Measurements from ENCODE around the gene GALNT6.
"Not testable (repeated sequence)": the region's sequence is repeated elsewhere in the genome, so short reads cannot be mapped to it uniquely, and the experiment has no call there.

The GALNT6 gene

GRCh38 chr12:51358496-51358895 lies 32.7 kb downstream of the GALNT6 start:
- DNase-seq (ENCODE audit: low spot score) (no peak), FAIRE-seq (no peak)

DNA sequence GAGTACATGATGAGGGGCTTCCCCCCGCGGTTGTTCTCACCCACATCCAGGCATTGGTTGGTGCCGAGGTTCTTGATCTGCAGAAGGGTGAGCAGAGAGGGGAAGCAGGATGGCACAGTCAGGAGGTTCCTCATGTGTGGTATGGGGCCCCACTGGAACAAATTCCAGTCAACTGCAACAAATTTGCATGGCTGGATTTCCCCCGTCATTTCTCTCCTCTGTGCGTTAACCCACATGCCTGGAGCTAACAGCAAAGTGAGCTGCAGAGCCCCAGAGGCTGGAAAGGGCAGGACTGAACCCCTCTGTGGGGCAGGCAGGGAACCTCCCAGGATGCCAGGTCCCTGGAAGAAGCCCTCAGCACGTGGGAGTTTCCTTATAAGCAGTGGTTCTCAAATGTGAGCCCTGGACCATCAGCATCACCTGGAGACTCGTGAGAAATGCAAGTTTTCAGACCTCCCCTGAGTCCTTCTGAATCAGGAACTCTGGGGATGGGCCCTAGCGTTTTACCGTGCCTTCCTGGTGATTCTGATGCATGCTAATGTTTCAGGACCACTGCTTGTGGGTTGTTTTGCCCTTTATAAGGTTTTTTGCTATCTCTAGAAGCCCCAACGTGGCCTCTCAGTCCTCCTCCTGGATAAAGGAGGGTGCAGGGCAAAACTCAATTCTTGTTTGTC lies 33.7 kb downstream of the GALNT6 start:
- FAIRE-seq (no peak), DNase-seq (ENCODE audit: low spot score) (no peak)

- FAIRE-seq (no peak), DNase-seq (ENCODE audit: low spot score) (peak; percentile 22)
These were observed 39.2 kb downstream of the GALNT6 start for GRCh38 chr12:51351913-51352532.

- FAIRE-seq: no peak
These were observed 42.2 kb downstream of the GALNT6 start for GRCh38 chr12:51349026-51349425.

GRCh38 chr12:51348116-51348515 lies 43.1 kb downstream of the GALNT6 start:
- FAIRE-seq: no peak
- no peak for DNase-seq (ENCODE audit: low spot score)

More at GRCh38 chr12:51349026-51349425, 42.2 kb downstream of the GALNT6 start:
- DNase-seq (ENCODE audit: low spot score): no peak

GRCh38 chr12:51346581-51346980 lies 44.6 kb downstream of the GALNT6 start, which contains the start of gene CELA1:
Gene CELA1 (minus strand): TSS chr12:51346679. CDS start chr12:51346638, 41 bp downstream.
- FAIRE-seq (no peak), DNase-seq (ENCODE audit: low spot score) (no peak)

GRCh38 chr12:51345681-51346080 lies 45.5 kb downstream of the GALNT6 start:
- peak; percentile 21 for DNase-seq (ENCODE audit: low spot score)
- no peak for FAIRE-seq

DNA sequence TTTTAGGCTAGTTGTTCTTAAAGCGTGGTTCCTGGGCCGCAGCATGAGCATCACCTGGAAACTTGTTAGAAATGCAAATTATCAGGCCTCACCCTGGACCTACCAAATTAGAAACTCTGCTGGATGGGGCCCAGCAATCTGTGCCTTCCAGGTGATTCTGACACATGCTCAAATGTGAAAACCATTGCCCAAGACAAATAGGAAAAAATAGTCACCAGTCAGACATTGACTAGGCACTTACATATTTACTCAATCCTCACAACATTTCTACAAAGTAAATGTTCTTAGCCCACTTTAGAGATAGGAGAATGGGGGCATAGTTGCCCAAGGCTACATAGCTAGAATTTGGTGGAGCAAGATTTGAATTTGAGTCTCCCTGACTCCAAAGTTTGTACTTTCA lies 48.0 kb downstream of the GALNT6 start:
- FAIRE-seq: no peak
- DNase-seq (ENCODE audit: low spot score): no peak

GRCh38 chr12:51342416-51342815 lies 48.8 kb downstream of the GALNT6 start:
- DNase-seq (ENCODE audit: low spot score) (no peak), FAIRE-seq (no peak)

GRCh38 chr12:51341251-51342007 lies 49.8 kb downstream of the GALNT6 start:
- DNase-seq (ENCODE audit: low spot score): peak; percentile 29
- no peak for FAIRE-seq

GRCh38 chr12:51339750-51340149 lies 51.5 kb downstream of the GALNT6 start:
- DNase-seq (ENCODE audit: low spot score) (no peak), FAIRE-seq (no peak)

DNA sequence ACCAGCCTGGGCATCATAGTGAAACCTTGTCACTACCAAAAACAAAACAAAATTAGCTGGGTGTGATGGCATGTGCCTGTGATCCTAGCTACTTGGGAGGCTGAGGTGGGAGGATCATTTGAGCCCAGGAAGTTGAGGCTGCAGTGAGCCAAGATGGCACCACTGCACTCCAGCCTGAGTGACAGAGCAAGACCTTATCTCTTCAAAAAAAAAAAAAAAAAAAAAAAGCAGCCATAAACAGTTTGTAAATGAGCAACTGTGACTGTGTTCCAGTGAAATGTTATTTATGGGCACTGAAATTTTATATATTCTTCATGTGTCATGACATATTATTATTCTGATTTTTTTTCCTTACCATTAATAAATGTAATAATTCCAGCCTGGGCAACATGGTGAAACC lies 53.9 kb downstream of the GALNT6 start:
- DNase-seq (ENCODE audit: low spot score); FAIRE-seq: not testable (repeated sequence)

- no peak for DNase-seq (ENCODE audit: low spot score)
These were observed 55.3 kb downstream of the GALNT6 start for GRCh38 chr12:51335931-51336330.

GRCh38 chr12:51334764-51335163 lies 56.4 kb downstream of the GALNT6 start:
- no peak for FAIRE-seq
- no peak for DNase-seq (ENCODE audit: low spot score)

More at GRCh38 chr12:51335931-51336330, 55.3 kb downstream of the GALNT6 start:
- no peak for FAIRE-seq

GRCh38 chr12:51333536-51333935 lies 57.7 kb downstream of the GALNT6 start:
- FAIRE-seq (no peak), DNase-seq (ENCODE audit: low spot score) (no peak)

- DNase-seq (ENCODE audit: low spot score) (no peak), FAIRE-seq (no peak)
These were observed 61.0 kb downstream of the GALNT6 start for GRCh38 chr12:51330186-51330585.

- FAIRE-seq (no peak), DNase-seq (ENCODE audit: low spot score) (no peak)
These were observed 61.5 kb downstream of the GALNT6 start for GRCh38 chr12:51329742-51330141.

- FAIRE-seq (no peak), DNase-seq (ENCODE audit: low spot score) (no peak)
These were observed 62.6 kb downstream of the GALNT6 start for GRCh38 chr12:51328587-51328986.

- peak; percentile 12 for DNase-seq (ENCODE audit: low spot score)
- no peak for FAIRE-seq
These were observed 64.3 kb downstream of the GALNT6 start for GRCh38 chr12:51326698-51327439.

GRCh38 chr12:51324953-51325352 lies 66.3 kb downstream of the GALNT6 start:
- FAIRE-seq (no peak), DNase-seq (ENCODE audit: low spot score) (no peak)
